ENCODE results near the gene BARX2.

BARX2 gene

DNA sequence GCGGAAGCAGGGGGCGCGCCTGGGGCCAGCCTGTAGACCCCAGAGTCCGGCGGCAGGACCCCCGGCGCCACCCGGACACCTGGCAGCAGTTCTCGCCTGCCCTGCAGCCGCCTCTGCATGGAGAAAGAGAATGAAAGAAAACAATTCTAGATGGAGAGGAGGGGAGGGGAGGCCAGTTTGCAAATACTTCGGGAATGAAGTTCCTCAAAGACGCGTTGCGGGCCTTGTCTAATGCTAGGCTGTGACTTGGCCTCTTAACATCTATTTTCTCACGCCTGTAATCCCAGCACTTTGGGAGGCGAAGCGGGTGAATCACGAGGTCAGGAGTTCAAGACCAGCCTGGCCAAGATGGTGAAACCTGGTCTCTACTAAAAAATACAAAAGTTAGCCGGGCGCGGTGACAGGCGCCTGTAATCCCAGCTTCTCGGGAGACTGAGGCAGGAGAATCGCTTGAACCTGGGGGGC lies 2.1 kb upstream of the BARX2 start:
- H3K4me3 ChIP-seq (ENCODE audit: low read depth, low read length), result no peak overlapping the region
- CTCF ChIA-PET, result interaction anchor here (0.7 to 4.0 kb wide), 3 partner anchors 9 to 376 kb away, joined by 3 to 36 read pairs (median 5); no protein-coding TSS in a partner anchor

DNA sequence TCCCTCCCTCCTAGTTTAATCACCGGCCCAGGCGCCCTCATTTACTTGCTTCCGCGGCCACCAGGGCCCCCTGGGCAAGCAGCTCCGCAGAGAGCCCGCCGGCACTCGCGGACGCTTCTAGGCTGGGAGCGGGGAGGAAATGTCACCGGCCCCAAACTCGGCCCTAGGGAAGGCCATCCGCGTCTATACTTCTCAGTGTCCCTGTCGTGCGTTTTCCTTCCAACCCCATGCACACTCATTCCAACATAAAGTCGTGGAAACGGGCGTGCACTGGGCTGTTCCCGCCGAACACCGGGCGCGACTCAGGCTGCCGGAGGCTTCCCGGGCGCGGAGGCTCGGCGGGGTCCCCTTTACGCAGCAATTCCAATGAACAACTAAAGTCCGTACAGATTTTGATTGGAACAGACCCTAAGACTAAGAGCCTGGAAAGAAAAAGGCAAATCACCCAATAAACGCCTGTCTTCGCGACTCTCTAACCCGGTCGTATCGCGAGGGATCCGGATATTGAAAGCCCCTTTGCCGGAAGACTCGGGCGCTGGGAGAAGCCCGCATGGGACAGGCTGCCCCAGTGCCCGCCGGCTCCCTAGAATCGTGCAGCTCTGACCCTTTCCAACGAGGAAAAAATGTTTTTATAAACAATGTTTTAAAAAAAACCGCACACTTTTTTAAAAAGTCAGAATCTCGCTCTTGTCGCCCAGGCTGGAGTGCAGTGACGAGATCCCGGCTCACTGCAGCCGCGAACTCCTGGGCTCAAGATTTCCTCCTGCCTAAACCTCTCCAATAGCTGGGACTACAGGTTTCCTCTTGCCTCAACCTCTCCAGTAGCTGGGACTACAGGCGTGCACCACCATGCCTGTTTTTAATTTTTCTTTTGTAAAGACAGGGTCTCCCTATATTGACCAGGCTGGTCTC lies 1.3 kb upstream of the BARX2 start:
- H3K4me1 ChIP-seq (ENCODE audit: control insufficient read depth, insufficient read depth, low read length), result peaks cover 2% of the 10 kb centered on the region
- peak overlapping the region; percentile 36 for H3K4me3 ChIP-seq (ENCODE audit: low read depth, low read length)
- no peak for TF ChIP-seq ZNF510 (tag by site-specific recombination; IDR thresholded peaks at IDR 0.05; ENCODE audit: insufficient replicate concordance)
- no peak for TF ChIP-seq OSR2 (tag by site-specific recombination; IDR thresholded peaks at IDR 0.05)
- TF ChIP-seq ZNF214 (tag by site-specific recombination; IDR thresholded peaks at IDR 0.05; ENCODE audit: borderline replicate concordance), result no peak
- TF ChIP-seq ZBTB8A (tag by site-specific recombination; IDR thresholded peaks at IDR 0.05), result peak; percentile 96
- no peak for TF ChIP-seq KLF16 (tag by site-specific recombination; IDR thresholded peaks at IDR 0.05)
- TF ChIP-seq ZNF548 (tag by site-specific recombination; IDR thresholded peaks at IDR 0.05), result no peak
- TF ChIP-seq ZNF394 (tag by site-specific recombination; IDR thresholded peaks at IDR 0.05; ENCODE audit: borderline replicate concordance), result no peak
- TF ChIP-seq HOXC10 (CRISPR knock-in tag; IDR thresholded peaks at IDR 0.05), result no peak
- no peak for TF ChIP-seq ZNF426 (tag by site-specific recombination; IDR thresholded peaks at IDR 0.05)
- TF ChIP-seq ZNF132 (tag by site-specific recombination; IDR thresholded peaks at IDR 0.05; ENCODE audit: borderline replicate concordance), result no peak
- TF ChIP-seq ZNF501 (tag by site-specific recombination; IDR thresholded peaks at IDR 0.05), result no peak
- TF ChIP-seq, protein P1, sequence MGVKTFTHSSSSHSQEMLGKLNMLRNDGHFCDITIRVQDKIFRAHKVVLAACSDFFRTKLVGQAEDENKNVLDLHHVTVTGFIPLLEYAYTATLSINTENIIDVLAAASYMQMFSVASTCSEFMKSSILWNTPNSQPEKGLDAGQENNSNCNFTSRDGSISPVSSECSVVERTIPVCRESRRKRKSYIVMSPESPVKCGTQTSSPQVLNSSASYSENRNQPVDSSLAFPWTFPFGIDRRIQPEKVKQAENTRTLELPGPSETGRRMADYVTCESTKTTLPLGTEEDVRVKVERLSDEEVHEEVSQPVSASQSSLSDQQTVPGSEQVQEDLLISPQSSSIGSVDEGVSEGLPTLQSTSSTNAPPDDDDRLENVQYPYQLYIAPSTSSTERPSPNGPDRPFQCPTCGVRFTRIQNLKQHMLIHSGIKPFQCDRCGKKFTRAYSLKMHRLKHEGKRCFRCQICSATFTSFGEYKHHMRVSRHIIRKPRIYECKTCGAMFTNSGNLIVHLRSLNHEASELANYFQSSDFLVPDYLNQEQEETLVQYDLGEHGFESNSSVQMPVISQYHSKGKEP (tag by site-specific recombination; IDR thresholded peaks at IDR 0.05), result no peak
- TF ChIP-seq, protein P2, sequence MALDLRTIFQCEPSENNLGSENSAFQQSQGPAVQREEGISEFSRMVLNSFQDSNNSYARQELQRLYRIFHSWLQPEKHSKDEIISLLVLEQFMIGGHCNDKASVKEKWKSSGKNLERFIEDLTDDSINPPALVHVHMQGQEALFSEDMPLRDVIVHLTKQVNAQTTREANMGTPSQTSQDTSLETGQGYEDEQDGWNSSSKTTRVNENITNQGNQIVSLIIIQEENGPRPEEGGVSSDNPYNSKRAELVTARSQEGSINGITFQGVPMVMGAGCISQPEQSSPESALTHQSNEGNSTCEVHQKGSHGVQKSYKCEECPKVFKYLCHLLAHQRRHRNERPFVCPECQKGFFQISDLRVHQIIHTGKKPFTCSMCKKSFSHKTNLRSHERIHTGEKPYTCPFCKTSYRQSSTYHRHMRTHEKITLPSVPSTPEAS (tag by site-specific recombination; IDR thresholded peaks at IDR 0.05), result no peak
- TF ChIP-seq GLIS2 (tag by site-specific recombination; IDR thresholded peaks at IDR 0.05), result peak; percentile 19; the same call in 1 of the 2 replicates
- TF ChIP-seq ZSCAN23 (tag by site-specific recombination; IDR thresholded peaks at IDR 0.05), result no peak
- TF ChIP-seq SP2 (tag by site-specific recombination; IDR thresholded peaks at IDR 0.05), result no peak
- no peak for TF ChIP-seq ZNF114 (tag by site-specific recombination; IDR thresholded peaks at IDR 0.05)
- no peak for TF ChIP-seq ZFHX2 (tag by site-specific recombination; conservative IDR thresholded peaks at IDR 0.05)
- TF ChIP-seq ZNF843 (tag by site-specific recombination; IDR thresholded peaks at IDR 0.05), result no peak
- TF ChIP-seq, protein P3, sequence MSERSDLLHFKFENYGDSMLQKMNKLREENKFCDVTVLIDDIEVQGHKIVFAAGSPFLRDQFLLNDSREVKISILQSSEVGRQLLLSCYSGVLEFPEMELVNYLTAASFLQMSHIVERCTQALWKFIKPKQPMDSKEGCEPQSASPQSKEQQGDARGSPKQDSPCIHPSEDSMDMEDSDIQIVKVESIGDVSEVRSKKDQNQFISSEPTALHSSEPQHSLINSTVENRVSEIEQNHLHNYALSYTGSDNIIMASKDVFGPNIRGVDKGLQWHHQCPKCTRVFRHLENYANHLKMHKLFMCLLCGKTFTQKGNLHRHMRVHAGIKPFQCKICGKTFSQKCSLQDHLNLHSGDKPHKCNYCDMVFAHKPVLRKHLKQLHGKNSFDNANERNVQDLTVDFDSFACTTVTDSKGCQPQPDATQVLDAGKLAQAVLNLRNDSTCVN (tag by site-specific recombination; optimal IDR thresholded peaks at IDR 0.05), result peak; percentile 56
- no peak for TF ChIP-seq ZNF596 (tag by site-specific recombination; IDR thresholded peaks at IDR 0.05)
- TF ChIP-seq ZFP37 (tag by site-specific recombination; IDR thresholded peaks at IDR 0.05), result no peak
- no peak for TF ChIP-seq ZFP69B (tag by site-specific recombination; IDR thresholded peaks at IDR 0.05)
- TF ChIP-seq KLF1 (tag by site-specific recombination; IDR thresholded peaks at IDR 0.05), result no peak
- no peak for TF ChIP-seq ZNF404 (tag by site-specific recombination; IDR thresholded peaks at IDR 0.05)
- TF ChIP-seq ZNF521 (tag by site-specific recombination; IDR thresholded peaks at IDR 0.05), result no peak
- TF ChIP-seq ZNF621 (tag by site-specific recombination; IDR thresholded peaks at IDR 0.05), result no peak
- no peak for TF ChIP-seq RBAK (tag by site-specific recombination; IDR thresholded peaks at IDR 0.05)
- TF ChIP-seq ZNF423 (tag by site-specific recombination; IDR thresholded peaks at IDR 0.05), result no peak
- no peak for TF ChIP-seq ZNF2 (tag by site-specific recombination; IDR thresholded peaks at IDR 0.05)

More for the DNA sequence above, 2.1 kb upstream of the BARX2 start:
- Histone ChIP-seq H3K4me1 (ENCODE audit: control insufficient read depth, insufficient read depth, low read length) (peaks cover 4% of the 10 kb centered on the region; the same call in 1 of the 2 replicates), H3K27ac (ENCODE audit: extremely low read depth, low read depth, low read length) (no peak overlapping the region), H3K36me3 (ENCODE audit: control insufficient read depth in 2 of 2, insufficient read depth in 1 of 2, low read length in 2 of 2) (no peaks in the 10 kb centered on the region), H3K9me3 (ENCODE audit: control insufficient read depth, insufficient read depth, low read depth, low read length) (no peaks in the 10 kb centered on the region)
- POLR2A ChIA-PET, result no interaction called here
- no peak for TF ChIP-seq MEIS1 (CRISPR knock-in tag; IDR thresholded peaks at IDR 0.05; ENCODE audit: borderline replicate concordance)
- no peak for TF ChIP-seq ZIC2 (tag by site-specific recombination; IDR thresholded peaks at IDR 0.05)
- no peak for TF ChIP-seq ZNF76 (tag by site-specific recombination; IDR thresholded peaks at IDR 0.05; ENCODE audit: borderline replicate concordance, low read depth)
- no peak for TF ChIP-seq ZNF660 (tag by site-specific recombination; IDR thresholded peaks at IDR 0.05)
- no peak for TF ChIP-seq ZNF585B (tag by site-specific recombination; IDR thresholded peaks at IDR 0.05)
- TF ChIP-seq ZFP69B (tag by site-specific recombination; IDR thresholded peaks at IDR 0.05), result no peak
- no peak for TF ChIP-seq ZFHX2 (tag by site-specific recombination; conservative IDR thresholded peaks at IDR 0.05)

More for the DNA sequence above, 1.3 kb upstream of the BARX2 start:
- H3K9me3 ChIP-seq (ENCODE audit: control insufficient read depth, insufficient read depth, low read depth, low read length), result no peaks in the 10 kb centered on the region
- CTCF ChIA-PET, result interaction anchor here (0.7 to 4.0 kb wide), 6 partner anchors 10 to 375 kb away, joined by 3 to 36 read pairs (median 17); no protein-coding TSS in a partner anchor
- H3K27ac ChIP-seq (ENCODE audit: extremely low read depth, low read depth, low read length), result peak overlapping the region; percentile 93; the same call in 1 of the 2 replicates
- POLR2A ChIA-PET, result interaction anchor here (0.5 to 1.2 kb wide), 2 partner anchors 8 to 303 kb away, joined by 3 to 4 read pairs; no protein-coding TSS in a partner anchor
- H3K36me3 ChIP-seq (ENCODE audit: control insufficient read depth in 2 of 2, insufficient read depth in 1 of 2, low read length in 2 of 2), result no peaks in the 10 kb centered on the region

Data from HEK293 (cell line).